Testis (tissue), 2 donors: ENCODE data around the gene DYDC1.

Experiments
- POLR2A ChIP-seq: fragments of 450-650 bp; IDR thresholded peaks from one replicate; pipeline ENCODE4 v1.6.1; 2017; ENCODE audit warnings: antibody characterized with exemption, mild to moderate bottlenecking, moderate library complexity
- TF ChIP-seq, protein P1 (sequence below), 3 experiments: fragments of 450-650 bp in 2 of 3; fragments of 200-600 bp in 1 of 3; sonication (generic) in 1 of 3; IDR thresholded peaks; one replicate each; pipeline ENCODE4 v1.5.1; 2016 to 2019; ENCODE audit warnings: antibody characterized with exemption in 3 of 3, mild to moderate bottlenecking in 2 of 3, moderate library complexity in 1 of 3

DNA sequence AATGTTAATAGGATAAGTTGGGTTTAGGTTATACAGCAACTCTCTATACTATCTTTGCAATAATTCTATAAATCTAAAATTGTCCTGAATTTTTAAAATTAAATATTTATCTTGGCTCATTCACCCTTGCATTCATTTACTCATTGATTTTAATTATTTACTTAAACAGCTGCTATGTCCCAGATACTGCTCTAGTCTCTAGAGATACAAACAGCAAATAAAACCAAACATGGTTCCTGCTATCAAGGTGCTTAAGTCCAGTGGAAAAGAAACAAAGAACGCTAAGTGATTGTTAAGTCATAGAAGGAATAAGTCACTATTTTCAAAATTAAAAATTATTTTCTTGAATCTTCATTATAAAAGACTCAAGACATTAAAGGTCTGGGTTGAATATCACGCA, 37.2 kb downstream of the DYDC1 start:
- TF ChIP-seq, protein P1, sequence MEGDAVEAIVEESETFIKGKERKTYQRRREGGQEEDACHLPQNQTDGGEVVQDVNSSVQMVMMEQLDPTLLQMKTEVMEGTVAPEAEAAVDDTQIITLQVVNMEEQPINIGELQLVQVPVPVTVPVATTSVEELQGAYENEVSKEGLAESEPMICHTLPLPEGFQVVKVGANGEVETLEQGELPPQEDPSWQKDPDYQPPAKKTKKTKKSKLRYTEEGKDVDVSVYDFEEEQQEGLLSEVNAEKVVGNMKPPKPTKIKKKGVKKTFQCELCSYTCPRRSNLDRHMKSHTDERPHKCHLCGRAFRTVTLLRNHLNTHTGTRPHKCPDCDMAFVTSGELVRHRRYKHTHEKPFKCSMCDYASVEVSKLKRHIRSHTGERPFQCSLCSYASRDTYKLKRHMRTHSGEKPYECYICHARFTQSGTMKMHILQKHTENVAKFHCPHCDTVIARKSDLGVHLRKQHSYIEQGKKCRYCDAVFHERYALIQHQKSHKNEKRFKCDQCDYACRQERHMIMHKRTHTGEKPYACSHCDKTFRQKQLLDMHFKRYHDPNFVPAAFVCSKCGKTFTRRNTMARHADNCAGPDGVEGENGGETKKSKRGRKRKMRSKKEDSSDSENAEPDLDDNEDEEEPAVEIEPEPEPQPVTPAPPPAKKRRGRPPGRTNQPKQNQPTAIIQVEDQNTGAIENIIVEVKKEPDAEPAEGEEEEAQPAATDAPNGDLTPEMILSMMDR (IDR thresholded peaks at IDR 0.05): no peak
- no peak for TF ChIP-seq POLR2A
